HCEC 1CT (cell line): ENCODE data around the gene REX1BD.

Source experiments
- DNase-seq: peaks from one replicate; pipeline ENCODE4 v3.0.0-alpha.2; 2017

The REX1BD gene

DNA sequence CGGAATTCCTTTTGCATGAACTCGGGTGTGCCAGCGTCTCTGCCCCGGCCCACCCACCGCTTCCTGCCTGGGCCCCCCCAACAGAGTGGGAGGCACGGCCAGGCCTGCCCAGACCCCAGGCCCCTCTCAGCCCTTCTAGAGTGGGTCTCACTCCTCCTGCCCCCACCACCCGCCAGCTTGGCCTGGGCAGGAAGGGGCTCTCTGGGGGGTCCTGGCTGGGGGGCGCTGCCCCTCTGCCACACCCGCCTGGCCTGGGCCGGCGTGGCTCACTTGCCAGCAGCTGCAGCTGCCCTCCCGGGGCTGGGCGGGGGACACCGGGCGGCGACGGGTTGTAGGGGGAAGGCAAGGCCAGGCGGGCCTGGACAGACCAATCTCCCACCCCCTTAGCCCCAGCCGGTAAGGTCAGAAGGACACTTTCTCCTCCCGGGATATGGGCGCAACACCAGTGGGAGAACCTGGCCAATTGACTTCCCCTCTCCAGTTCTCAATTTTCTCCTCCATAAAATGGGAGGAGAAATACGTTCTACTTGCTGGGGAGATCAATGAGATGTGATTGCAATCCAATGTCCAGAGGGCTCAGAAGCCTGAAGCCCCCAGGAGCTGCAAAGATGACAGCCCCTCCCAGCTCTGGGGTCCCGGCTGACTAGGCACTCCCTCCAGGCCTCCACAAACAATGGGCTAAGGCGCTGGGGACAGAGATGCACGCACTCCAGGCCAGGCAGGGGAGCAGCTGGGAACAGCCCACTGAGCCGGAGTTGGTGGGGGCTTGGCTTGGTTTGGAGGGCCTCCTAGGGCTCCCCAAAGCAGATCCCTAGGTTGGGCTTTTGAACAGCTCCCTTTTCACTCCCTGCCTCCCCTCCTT is 15.6 kb downstream of the REX1BD start:
- no peak for DNase-seq

DNA sequence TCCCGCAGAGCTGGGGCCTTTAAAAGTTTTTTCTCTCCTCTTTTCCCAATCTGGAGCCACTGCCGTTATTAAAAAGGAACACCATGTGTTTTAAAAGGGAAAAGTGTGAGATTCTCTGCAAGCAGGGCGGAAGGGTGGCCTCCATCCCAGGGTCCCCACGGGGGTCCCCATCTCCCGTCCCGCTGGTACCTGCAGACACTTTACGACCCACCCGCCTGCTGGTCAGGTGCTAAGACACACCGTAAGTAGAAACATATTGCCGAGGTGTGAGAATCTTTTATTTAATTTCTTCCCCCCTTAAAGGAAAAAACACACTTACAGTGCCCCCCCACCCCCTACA is 16.2 kb downstream of the REX1BD start:
- DNase-seq, result no peak

DNA sequence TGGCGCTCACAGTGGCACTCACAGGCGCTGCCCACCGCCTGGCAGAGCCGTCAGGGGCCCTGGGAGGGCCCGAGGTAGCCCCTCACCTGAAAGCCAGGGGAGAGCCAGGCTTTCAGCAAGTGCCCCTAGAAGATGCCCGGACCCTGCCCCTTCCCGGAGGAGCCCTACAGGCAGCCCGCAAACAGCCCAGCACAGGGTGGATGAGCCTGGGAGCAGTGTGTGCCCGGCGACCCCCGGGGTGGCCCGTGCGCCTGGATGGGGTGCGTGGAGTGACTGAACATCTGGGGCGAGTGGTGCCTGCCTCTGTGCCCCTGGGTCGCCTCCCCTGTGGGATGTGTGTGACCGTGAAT is 16.6 kb downstream of the REX1BD start:
- DNase-seq, result no peak

DNA sequence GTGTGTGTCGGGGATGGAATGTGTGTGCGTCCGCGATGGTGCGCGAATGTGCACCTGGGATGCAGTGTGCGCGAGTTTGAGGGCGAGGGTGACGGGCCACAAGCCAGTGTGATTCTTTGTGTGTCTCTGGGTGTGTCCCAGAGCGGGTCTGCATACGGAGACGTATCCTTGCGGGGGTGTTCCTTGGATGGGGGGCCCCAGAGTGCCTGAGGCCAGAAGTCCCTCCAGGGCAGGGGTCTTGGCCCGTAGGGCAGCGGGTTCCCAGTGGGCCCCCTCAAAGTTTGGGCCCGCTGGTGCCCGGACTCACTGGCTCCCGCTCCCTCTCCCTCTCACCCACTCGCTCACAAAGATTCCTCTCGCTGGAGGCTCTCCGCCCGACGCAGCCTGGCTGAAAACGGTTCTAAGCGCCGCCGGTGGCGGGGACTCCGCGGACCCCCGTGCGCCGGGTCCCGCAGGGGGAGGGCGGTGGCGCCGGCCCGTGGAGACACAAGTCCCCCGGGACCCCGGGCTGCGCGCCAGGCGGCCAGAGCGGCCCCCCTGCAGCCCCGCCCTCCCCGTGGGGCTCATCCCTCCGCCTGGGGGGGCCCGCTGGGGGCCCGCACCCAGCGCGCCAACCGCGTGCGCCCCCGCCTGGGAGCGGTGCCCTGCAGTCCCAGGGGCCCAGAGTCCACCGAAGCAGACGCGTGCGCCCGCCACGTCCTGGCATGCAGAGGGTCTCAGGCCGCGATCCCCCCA is 17.1 kb downstream of the REX1BD start:
- DNase-seq, result no peak

DNA sequence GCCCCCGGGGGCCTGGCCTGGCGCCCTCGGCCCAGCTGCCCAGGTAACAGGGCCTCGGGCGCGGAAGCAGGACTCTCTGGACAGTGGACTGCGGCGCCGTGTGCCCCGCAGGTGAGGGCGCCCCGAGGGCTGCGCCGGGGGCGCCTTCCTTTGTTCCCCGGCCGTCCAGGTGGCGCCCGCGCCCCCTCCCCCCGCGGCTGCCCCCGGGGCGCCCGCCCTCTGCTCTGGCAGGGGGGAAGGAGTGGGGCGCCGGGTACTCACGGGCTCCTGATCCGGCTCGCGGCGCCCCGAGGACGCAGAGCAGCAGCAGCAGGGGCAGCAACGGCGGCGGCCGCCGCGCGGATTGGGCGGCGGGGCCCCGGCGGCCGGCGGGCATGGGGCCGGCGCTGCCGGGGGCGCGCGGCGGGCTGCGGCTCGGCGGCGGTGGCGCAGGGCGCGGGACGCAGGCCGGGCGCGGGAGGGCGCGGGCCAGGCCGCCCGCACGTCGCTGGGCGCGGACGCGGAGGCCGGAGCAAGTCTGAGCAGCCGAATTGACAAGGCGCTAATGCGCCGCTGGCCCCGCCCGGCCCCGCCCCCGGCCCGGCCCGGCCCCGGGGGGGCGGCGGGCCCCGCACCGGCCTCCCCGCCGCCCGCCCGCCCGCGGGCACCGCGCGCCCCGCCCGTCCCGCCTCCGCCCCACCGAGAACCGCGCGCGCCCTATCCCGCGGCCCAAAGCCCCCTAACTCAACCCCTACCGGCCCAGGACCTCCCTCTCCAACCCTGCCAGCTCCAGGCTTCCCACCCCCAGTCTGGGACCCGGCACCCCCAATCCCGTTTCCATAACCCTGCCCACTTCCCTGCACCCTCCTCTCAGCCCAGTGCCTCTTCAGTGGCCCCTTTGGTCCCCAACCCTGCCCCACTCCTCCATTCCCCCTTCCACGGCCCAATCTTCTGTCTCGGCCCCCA is 18.0 kb downstream of the REX1BD start, which contains the start of gene CRLF1:
Gene CRLF1 (minus strand): TSS at position 519 of the 945 bp plus-strand sequence. CDS start 143 bp downstream, at position 376.
- DNase-seq, result no peak

DNA sequence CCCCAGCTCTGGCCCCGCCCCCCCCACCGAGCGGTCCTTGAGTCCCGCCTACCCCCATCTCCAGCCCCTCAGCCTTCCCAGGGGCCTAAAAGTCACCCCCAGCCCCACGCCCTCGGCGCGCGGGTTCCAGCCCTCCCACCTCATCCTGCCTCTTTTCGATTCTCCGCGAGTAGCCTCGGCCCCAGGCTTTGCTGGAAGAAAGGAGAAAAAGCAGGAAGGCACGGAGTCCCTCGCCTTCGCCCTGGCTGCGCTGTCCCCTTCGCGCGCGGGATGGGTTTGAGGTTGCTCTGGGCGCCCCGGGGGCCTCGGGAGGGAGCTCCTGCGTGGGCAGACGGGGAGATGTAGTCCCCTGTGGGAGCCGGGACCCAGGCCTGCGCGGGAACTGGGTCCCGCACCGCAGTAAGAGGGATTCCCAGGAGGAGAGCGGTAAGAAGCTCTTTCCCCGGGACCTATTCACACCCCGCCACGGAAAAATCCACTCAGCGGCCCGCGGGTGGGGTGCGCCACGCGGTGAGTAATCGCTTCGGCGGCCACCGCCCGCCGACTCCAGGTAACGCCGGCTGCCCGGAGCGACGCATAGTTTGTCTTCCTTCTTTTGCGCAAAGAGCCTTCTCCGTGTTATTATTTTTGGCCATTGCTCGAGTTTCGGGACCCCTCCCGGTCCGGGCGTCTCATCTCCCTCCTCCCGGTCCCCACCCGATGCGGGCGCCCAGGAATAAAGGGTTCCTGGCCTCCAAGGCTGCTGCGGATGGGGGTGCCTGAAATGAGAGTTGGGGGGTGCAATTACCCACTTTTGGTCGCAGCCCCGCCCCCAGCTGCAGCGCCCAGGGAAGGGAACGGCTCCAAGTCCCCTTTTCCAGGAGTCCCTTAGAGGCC is 18.9 kb downstream of the REX1BD start:
- DNase-seq, result no peak

DNA sequence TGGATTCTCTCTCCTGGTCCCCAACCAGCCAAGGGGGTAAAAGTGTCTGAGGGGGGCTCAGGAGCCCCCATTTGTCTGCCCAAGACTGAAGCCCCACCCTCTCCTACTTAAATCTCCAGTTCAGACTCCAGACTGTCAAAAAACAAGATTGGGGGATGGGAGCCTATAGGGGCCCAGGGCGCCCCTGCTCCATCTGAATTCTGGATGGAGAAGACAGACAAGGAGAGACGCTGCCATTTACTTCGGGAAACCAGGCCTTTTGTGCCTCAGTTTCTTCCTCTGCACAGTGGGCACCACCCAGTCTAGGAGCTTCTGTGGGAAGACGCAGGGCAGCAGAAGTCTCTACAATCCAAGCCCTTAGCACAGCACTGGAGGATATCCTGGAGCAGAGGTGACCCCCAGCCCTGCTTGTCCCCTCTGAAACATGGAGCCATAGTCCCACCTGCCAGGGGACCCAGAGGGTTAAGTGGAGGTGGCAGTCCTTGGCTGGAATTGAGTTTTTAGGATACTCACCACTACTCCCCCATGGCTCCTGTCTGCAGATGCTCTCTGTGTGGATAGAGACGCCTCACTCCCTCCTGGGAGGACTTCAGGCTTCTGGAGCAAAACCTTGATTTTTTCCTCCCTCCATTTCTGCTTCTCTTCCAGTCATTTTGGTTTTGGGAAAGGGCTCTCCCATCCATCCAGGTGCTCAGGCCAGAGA is 19.7 kb downstream of the REX1BD start:
- DNase-seq, result no peak

DNA sequence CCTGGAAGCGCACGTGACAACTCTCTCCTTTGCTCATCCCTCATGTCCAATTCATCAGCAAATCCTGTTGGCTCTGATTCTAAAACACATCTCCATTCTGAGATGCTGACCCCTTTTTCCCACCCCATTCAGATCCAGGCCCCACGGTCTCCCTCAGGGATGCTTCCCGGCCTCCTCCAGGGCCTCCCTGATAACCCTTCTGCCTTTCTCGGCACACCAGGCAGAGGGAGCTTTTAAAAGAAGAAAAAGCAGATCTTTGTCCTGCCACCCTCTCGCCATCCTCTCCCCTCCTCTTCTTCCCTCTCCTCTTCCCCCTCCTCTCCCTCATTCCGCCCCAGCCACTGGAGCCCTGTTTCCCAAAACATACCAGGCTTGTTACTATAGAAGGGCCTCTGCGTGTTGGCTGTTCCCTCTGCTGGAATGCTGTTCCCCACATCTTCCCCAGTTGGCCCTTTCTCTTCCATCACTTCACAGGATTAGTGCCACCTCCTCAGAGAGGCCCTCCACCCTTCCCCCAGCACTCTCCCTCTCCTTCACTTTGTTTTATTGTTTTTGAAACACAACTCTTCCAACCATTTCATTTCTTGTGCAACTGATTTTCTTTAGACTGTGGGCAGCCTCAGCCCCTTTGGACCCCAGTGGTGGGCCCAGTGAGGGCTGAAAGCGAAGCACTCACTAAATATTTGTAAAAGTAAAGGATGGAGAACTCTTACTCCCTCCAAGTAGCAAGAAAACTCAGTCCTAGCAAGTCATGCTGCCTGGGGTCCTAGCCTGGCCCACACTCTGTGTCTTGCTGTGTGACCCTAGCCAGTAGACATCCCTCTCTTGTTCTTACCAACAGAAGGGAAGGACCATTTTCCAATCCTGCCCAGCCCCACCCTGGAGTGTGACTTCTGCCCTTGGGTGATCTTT is 20.5 kb downstream of the REX1BD start:
- DNase-seq, result no peak

DNA sequence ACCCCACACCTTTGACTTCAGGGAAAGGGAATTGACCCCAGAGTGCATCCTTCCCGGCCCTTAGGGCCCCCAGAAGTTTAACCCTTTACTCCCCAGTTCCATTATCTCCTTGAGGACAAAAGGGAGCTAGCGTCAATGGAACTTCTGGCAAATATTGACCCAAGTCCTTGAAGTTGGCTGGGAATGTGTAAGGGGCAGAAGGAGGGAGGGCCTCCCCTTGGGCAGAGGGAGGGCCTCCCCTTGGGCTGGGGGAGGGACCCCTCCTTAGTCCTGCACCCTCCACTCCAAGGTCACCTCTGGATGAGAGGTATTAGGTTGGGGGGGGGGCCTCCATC is 21.1 kb downstream of the REX1BD start:
- no peak for DNase-seq

DNA sequence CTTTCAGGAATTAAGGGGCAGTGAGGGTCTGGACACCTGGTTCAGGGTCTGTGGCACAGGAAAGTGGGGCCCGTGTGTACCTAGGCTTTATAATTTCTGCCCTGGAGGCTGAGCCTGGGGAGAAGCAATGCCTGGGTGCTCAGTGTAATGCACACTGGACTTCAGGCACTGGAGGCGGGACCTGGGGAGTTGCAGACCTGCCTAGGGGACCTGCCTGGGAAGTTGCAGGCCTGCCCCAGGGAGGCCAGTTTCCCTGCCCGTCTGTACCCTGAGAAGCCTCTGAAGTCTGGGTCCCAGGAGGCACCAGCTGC is 21.6 kb downstream of the REX1BD start:
- DNase-seq, result no peak

DNA sequence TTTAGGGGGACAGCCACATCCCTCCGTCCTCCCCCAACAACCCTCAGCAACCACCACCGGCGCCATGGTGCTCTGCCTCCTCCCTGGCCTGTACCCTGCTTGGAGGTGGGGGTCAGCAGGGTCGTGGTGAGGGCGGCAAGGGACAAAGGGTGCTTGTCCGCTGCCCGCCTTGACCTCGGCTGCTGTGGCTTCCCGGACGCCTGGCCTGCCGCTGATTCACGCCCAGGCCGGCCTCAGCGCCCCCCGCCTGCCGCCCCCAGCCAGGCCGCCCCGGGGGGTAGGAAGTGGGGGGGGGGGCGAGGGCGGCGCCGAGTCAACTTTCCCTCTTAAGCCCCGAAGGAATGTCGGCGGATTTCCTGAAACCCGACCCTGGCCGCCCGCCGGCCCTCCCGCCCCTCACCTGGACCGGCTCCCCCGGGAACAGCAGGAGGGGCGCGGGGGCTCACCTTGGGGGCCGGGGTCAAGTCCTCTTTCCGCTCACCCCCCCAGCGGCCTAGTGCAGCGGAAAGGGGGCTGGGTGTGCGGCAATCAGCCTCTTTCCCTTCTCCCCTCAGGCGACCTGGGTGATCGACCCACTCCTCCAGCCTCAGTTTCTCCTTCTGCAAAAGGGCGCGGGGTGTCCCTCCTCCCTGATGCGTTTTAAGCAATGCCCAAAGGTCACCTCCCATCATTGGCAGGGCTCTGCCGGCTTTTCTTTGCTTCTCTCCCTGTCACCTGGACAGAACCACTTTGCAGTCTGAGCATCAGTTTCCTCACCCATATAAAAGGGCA is 22.1 kb downstream of the REX1BD start:
- no peak for DNase-seq

DNA sequence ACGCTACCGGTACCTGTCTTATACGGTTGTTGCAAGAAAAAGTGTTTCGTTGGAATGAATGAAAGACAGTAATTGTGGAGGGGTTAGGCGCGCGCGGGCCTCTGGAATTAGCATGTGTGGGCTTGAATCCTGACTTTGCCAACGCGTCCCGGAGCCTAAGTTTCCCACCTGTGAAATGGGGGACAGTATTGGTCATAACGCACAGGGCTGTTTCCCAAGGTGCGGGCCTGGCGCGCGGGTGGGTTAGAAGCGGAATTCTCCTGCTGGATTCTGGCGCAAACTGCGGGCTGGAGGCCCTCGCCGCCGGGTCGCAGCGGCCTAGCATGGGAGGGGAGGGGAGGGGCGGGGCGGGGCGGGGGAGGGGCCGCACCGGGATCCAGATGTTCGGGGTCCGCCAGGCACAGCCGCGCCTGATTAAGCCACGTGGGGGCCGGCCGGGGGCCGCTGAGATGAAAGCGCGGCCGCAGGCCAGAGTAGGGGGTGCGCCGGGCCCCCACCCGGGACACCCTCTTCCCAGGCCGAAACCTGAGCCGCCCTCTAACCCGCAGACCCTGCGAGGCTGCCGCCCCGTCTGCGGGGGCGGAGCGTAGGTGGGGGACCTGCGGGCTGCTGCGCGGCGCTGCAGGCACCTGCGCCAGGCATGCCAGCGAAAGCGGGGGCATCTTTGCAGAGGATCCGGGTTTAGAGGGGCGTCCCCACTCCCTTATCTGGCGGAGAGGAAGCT is 22.9 kb downstream of the REX1BD start:
- no peak for DNase-seq

DNA sequence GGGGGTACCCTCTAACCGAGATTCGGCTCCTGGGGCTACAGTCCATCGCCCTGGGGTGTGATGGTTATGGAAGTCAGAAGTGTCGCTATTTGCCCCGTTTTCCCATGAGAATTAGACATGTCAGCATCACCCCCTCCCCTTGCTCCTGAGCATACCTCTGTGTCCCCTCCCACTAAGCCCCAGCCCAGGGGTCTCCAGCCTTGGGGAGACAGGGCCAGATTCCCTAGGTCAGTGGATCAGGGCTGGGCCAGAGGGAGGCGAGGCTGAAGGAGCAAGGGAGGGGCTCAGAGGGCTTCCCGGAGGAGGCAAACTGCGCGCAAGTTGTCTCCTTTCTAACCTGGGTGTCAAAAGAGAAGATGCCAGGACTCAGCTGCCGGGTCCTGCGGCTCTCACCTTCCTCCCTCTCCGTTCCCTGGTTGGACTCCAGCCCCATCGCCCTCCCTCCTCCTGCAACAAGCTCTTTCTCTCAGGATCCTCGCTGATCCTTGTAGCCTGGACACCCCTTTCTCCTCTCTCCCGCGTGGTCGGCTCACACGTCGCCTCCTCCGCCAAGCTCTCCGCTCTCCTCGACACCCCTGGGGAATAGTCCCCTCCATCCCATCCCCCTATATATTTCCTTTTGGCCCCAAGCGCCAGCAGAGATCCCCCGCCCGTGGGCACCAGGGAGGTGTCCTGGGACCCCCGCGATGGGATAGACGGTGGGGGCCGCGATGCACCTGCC is 23.6 kb downstream of the REX1BD start:
- DNase-seq, result no peak

DNA sequence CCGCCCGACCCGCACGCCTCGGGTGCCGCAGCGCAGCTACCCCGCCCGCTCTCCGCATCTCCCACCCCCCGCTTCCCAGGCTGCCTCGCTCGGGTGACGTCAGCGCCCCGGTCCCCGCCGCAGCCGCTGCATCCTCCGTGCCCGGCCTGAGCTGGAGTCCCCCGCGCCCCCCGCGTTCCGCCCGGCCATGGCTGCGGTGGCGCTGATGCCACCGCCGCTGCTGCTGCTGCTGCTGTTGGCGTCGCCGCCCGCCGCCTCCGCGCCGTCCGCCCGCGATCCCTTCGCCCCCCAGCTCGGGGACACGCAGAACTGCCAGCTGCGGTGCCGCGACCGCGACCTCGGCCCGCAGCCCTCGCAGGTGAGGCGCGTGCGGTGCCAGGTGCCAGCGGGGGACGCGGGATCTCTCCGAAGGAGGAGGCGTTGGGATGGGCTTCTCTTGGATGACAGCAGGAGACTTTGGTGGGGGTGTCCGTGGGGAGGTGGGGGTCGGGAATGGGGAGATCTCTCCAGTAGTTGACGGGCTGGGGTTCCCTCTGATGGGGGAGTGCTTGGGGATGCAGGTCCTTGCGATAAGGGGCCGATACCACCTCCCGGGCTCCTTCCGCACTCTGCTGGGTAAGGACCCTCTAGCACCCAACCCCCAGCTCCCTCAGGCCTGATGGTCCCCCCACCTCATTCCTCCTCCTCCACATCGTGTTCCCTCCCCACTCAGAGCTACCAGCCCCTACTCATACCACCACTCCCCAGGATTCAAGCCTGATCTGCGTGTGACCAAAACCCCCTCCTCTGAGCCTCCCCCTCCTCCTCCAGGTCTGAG is 24.4 kb downstream of the REX1BD start, which contains the start of gene TMEM59L:
Gene TMEM59L (plus strand): TSS at position 99 of the 817 bp plus-strand sequence. CDS start 89 bp downstream, at position 188.
- no peak for DNase-seq

DNA sequence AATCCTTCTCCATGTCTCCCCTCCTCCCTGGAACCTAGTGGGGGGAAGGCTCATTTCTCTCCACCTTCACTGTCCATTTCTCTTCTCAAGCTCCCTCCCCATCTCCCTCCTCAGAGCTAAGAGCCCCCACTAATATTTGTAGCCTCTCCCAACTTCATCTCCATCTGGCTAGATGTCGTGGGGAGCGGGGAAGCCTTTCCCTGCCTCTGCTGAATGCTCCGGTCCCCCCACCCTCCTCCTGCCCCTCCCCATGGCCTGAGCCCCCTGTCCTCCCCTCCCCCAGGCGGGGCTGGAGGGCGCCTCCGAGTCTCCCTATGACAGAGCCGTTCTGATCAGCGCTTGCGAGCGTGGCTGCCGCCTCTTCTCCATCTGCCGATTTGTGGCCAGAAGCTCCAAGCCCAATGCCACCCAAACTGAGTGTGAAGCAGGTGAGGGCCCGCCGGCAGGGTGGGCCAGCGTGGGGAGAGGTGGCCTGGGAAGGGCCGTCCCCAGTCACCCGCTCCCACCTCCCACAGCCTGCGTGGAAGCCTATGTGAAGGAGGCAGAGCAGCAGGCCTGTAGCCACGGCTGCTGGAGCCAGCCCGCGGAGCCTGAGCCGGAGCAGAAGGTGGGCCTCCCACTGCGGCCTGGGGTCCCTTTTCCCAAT is 25.1 kb downstream of the REX1BD start:
- no peak for DNase-seq

DNA sequence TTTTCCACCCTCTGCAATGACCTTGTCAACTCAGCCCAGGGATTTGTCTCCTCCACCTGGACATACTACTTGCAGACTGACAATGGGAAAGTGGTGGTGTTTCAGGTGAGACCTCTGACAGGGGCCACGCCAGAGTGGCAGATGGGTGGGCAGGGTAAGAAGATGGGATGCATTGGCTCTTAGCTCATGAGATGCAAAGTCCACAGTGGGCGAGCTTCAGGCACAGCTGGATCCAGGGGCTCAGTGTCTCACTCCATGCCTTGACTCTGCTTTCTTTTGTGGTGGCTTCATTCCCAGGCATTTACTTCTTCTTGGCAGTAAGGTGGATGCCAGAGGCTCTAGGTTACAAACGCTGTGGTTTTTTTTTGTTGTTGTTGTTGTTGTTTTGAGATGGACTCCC is 27.4 kb downstream of the REX1BD start:
- DNase-seq, result no peak

DNA sequence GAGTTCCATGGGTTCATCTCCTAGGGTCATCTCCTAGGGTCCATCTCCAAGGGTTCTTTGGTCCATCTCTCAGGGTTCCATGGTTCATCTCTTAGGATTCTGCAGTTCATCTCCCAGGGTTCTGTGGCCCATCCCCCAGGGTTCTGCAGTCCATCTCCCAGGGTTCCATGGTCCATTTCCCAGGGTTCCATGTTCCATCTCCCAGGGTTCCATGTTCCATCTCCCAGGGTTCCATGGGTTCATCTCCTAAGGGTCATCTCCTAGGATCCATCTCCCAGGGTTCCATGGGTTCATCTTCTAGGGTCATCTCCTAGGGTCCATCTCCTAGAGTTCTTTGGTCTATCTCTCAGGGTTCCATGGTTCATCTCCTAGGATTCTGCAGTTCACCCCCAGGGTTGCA is 29.0 kb downstream of the REX1BD start:
- DNase-seq, result no peak
